HG02610 (cell line): ENCODE measurements around the gene SLC28A1.
"Not testable (repeated sequence)": the region's sequence is repeated elsewhere in the genome, so short reads cannot be mapped to it uniquely, and the experiment has no call there.

ENCODE experiments used
- ATAC-seq: cut with Tn5 transposase; IDR thresholded peaks from one replicate; pipeline ENCODE4 v1.9.1; 2021; ENCODE audit warnings: mild to moderate bottlenecking, moderate library complexity; ENCODE audit not compliant: unreplicated experiment

Gene SLC28A1

GRCh38 chr15:84883916-84884781, at the start of gene SLC28A1:
Gene SLC28A1 (plus strand): TSS chr15:84884662. CDS start chr15:84887761, 3,099 bp downstream.
- ATAC-seq: no peak

GRCh38 chr15:84834969-84835368, 49.5 kb upstream of the SLC28A1 start:
- no peak for ATAC-seq

GRCh38 chr15:84835661-84836337, 48.7 kb upstream of the SLC28A1 start:
- ATAC-seq: no peak

- ATAC-seq: no peak
These were observed 47.6 kb upstream of the SLC28A1 start for GRCh38 chr15:84836844-84837243.

GRCh38 chr15:84839714-84840113, 44.7 kb upstream of the SLC28A1 start:
- ATAC-seq: no peak

- no peak for ATAC-seq
These were observed 44.2 kb upstream of the SLC28A1 start for GRCh38 chr15:84840255-84840654.

GRCh38 chr15:84840741-84841429, 43.6 kb upstream of the SLC28A1 start:
- no peak for ATAC-seq

- no peak for ATAC-seq
These were observed 41.7 kb upstream of the SLC28A1 start for GRCh38 chr15:84842781-84843180.

- ATAC-seq: no peak
These were observed 39.5 kb upstream of the SLC28A1 start for GRCh38 chr15:84844964-84845363.

GRCh38 chr15:84845631-84846030, 38.8 kb upstream of the SLC28A1 start:
- not testable (repeated sequence) for ATAC-seq

- ATAC-seq: no peak
These were observed 38.2 kb upstream of the SLC28A1 start for GRCh38 chr15:84846269-84846668.

GRCh38 chr15:84847382-84847781, 37.1 kb upstream of the SLC28A1 start:
- no peak for ATAC-seq

- no peak for ATAC-seq
These were observed 32.2 kb upstream of the SLC28A1 start for GRCh38 chr15:84852212-84852611.

- no peak for ATAC-seq
These were observed 29.3 kb upstream of the SLC28A1 start for GRCh38 chr15:84855136-84855535.

GRCh38 chr15:84855765-84856164, 28.7 kb upstream of the SLC28A1 start:
- ATAC-seq: no peak

GRCh38 chr15:84856731-84857417, 27.6 kb upstream of the SLC28A1 start:
- no peak for ATAC-seq

- ATAC-seq: no peak
These were observed 27.0 kb upstream of the SLC28A1 start for GRCh38 chr15:84857418-84858004.

GRCh38 chr15:84858231-84858630, 26.2 kb upstream of the SLC28A1 start:
- no peak for ATAC-seq

- ATAC-seq: no peak
These were observed 25.3 kb upstream of the SLC28A1 start for GRCh38 chr15:84859144-84859543.

- no peak for ATAC-seq
These were observed 24.8 kb upstream of the SLC28A1 start for GRCh38 chr15:84859651-84860050.

GRCh38 chr15:84861781-84862180, 22.7 kb upstream of the SLC28A1 start:
- ATAC-seq: no peak
